ENCODE data around the gene NAGA.
"Not testable (repeated sequence)": the region's sequence is repeated elsewhere in the genome, so short reads cannot be mapped to it uniquely, and the experiment has no call there.

Gene NAGA

DNA sequence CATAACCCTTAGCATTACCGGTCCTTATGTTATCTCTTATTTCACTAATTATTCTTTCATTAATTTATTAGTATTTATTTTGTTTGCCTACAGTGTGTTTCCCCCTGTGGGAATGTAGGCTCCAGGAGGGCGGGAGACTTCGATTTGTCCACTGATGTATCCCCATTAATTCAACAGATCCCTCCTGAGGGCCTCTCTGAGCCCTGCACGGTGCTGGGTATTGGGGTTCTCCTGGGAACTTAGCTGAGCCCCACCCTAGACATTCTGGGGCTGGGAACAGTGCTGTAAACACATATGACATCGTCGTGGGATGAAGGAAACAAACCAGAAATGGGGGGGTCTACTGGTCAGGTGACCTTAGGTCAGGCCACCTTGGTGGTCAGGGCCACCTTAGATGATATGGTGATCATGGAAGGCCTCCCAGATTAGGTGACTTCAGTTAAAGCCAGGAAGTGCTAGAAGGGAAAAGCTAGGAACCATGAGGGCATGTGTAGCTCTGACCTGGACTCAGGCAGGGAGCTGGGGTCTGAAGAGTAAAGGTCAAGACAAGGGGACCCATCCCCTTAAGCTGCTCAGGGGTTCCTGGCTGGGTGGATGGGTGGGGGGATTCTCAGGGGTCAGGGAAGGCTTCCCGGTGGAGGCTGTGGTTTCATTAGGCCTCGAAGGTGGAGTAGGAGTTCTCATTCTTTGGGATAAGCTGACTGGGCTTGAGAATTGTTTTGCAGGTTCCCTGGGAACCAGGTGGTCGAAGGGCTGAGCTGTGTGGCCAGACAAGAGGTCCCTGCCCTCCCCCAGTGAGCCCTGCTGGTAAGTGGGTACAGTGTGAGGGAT, 4.4 kb upstream of the NAGA start:
- DNase-seq = no peak

DNA sequence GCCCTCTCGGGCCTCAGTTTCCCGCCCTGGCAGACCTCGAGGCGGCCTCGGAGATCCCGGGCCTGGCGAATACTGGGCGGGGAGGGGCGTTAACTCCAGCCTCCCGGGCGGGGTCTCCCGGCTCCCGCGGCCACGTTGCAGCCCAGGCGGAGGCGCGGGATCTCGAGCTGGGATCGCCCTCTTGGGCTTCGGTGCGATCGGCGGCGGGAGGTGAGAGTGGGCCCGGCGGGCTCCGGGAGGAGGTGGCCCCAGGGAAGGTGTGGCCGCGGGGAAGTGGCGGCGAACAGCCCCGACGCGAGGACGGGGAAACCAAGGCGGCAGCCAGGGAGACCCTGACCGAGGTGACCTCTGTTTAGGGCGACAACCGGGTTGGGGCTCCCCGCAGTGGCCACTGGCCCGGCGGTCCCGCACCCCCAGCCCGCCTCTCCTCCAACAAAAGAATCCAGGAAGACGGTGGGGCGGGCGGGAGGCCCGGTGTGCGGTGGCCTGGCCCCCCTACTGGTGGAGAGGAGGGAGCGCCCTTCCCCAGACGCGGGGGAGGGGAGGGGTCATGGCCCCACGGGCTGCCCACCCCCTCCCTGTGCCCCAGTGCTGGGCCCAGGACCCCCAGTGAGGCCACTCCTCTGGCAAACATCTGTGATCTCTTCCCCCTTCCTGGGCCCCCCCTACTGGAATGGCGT, 3.7 kb upstream of the NAGA start, which contains the start of gene PHETA2:
TSS of gene PHETA2 (plus strand) at position 117 of the 680 bp plus-strand sequence. CDS start 3,046 bp downstream, outside the sequence.
- no peak for DNase-seq

DNA sequence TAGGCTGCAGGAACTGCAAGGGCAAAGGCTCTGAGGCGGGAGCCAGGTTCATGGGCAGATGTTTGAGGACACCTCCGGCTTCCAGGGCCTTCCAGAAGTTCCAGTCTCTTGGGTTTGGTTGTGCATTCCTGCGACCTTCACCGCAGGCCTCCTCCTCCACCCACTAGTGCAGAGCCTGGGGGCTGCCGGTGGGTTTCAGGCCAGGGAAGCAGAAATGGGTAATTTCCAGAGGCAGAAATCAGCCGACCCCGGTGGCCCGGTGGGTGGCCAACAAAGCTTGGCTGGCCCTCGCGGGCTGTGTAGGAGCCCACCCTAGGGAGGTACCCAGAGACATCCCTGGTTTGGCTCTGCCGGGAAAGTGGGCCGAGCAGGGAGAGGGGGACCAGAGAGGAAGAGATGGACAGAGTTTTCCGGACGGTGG, 3.0 kb upstream of the NAGA start:
- DNase-seq = no peak

DNA sequence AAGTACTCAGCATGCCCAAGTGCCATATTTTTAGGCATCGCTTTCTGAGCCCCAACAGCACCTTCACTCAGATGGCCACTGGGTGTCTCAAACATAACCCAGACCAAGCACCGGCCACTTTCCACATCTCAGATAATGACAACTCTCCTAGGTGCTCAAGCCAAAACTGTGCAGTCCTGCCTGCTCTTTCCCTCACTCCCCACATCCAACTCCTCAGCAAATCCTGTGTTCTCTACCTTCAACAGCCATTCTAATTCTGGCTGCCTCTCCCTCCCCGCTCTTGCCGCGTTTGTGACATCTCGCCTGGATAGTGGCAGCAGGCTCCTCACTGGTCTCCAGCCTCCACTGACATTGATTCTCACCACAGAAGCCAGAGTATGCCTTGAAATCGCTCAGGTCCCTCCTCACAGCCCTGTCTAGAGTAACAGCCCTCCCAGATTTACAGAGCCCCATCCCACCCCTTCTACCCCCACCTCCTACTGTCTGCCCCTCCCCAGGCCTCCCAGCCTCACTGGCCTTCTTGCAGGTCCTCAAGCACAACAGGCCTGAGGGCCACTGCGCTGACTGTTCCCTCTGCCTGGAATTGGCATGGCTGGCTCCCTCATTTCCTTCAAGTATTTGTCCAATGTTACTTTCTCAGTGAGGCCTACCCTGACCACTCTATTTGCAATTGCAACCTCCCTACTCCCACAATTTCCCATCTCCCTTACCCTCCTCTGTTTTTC, 2.2 kb upstream of the NAGA start:
- no peak for DNase-seq

DNA sequence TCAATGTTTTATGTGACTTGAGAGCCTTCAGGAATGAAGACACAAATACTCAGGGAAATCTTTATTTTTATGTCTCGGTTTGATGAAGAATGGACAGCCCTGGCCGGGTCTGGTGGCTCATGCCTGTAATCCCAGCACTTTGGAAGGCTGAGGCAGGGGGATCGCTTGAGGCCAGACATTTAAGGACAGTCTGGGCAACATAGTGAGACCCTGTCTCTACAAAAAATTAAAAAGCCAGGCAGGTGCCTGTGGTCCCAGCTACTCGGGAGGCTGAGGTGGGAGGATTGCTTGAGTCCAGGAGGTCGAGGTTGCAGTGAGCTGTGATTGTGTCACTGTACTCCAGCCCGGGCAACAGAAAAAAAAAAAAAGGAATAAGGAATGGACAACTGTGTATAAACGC, 896 bp upstream of the NAGA start:
- not testable (repeated sequence) for DNase-seq

DNA sequence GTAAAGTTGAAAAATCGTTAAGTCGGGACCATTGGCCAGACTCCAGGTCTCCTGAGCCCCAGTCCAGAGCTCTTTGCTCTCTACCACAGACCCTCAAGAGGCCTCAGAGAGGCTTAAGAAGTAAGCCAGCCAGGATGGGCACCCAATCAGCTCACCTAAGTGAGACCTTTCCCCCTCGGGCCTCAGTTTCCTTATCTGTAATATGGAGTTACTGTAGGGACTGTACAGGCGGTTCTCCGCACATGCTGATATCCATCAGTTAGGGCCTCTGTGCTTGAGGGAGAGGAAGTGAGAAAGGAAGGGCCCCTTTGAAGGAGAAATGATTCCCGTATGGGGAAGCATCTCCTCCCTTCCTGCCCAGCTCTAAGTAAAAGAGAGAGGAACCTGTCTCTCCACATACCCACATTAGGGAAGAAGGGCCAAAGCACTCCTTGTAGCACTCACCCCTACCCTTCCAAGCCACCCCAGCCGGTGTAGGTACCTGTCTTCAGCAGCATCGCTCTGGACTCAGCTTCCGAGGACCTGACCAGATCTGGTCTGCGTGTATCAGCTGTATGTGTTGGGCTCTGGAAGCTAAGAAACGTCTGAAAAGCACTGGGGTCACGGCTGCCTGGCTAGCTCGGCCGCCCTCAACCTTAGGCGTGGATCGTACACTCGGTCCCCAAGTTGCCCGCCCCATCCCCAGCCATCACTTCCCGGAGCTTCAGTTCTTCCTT, 653 bp downstream of the NAGA start:
- DNase-seq = no peak

DNA sequence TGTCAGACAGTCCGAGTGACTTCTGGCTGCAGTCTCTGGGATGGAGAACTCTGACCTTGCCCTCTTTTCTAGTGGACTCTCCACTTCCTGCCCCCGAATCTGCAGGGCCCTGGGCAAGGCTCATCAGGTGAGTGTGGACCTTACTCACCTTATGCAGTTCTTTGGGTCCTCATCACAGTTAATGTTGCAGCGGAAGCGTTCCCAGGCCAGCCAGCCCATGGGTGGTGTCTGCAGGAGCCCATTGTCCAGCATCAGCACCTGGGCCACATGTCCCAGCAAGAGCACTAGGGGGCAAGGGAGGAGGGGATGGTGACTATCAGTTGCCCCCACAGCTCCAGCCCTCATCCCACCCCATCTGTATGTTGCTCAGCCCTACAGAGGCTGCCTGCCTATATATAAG, 2.3 kb downstream of the NAGA start:
- no peak for DNase-seq

DNA sequence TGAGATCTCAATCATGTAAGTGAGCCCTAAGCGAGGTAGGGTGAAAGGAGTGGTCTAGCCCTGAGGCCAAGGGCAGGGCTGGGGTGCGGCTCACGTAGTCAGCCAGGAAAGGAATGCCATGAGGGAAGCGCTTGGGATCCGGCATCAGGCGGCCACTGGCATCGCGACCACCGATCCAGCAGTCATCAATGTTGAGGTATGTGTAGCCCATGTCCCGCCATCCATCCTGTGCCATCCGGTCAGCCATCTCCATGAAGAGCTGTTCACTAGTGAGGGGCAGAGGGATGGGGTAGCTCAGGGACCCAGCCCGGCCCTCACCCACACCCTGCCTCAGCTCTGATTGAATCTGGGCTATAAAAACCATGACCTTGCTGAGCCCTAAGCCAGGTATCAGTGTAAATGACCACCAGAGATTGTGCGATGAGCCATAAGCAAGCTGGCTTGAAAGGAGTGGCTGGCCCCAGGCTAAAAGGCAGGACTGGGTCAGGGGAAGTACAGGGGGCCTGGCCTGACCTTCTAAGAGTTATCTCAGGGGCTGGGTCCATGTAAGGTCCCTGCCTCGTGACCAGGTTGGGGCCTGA, 2.9 kb downstream of the NAGA start:
- DNase-seq = no peak

DNA sequence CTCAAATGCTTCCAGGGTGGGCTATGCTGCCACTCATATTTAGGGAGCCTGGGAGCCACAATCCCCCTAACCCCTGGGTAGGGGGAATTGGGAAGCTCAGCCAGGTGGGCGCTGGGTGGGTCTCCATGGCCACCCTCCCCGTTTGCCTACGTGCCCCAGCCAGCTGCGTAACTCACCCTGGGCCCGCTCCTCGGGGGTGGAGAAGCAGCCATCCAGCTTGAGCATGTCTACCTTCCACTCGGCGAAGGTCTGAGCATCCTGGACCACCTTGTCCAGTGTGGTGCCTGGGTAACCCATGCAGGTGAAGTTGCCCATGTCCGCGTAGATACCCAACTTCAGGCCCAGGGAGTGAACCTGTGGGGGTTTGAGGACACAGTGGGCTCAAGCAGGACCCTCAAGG, 3.7 kb downstream of the NAGA start:
- no peak for DNase-seq

DNA sequence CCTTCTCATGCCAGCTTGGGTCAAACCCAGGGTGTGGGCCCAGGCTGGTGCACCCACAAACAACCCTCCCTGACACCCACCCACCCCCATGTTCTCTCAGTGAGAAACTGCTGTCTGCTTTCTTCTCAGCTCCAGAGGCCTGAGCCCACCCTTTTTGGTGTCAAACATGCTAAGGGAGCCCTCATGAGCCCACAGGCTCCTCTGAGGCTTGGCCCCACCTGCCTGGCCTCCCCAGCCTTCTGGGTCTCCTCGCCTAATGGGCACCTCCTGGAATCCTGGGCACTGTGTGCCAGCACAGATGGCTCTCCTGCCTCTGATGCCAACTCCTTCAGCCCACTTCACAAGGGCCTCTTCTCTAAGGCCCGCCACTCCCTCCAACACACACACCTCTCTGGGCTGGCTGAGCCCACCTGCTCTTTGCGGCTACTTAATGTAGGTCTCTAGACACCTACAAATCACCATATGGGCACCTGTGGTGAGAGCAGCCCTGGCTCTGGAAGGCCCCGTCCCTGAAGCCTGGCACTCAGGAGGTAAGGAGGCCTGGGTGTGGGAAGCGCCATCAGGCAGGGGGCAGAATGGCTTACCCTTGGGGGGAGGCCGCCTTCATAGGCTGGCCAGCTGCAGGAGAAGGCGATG, 4.4 kb downstream of the NAGA start:
- no peak for DNase-seq

DNA sequence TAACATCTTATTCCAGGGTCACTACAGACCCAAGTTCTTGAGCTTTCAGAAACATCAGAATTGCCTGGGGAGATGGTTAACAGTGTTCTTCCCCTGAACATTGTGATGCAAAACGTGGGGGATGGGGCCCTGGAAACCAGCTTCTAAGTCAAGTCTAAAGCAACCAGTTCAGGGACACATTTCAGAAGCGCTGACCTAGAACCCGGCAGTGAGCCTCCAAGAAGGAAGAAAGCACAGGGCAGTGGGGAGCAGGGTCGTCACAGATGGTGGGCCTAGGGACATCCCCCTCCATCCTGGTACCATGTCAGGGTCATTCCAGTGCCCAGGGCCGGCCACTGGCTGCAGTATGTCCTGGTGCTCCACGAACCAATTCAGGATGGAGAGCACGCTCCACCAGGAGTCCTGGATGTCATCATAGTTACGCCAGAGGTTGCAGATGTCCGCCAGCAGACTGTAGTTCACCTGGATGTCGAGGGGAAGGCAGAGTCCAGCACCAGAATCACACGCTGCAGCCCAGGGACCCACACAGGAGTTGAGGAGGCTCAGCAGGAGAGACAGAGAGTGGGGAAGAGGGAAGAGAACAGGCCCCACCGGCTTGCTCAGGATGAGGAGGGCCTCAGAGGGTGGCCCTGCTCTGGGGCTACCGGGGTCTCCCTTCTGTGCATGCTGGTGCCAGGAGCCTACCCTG, 5.0 kb downstream of the NAGA start:
- DNase-seq = no peak

DNA sequence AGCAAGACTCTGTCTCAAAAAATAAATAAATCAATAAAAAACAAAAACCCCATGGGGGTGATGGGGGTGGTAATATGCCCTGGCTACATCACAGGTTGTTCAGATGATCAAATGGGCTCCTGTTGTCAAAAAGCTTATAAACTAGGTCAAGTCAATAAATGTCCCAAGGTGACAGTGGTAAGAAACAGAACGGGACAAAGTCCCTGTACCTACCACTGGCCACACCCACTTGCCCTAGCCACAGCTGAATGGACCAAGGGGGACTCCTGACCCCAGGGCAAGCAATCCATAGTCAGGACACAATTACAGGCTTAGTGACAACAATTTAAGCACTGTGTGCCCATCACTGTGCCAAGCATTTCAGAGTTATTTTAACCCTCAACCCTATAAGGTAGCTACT, 6.0 kb downstream of the NAGA start:
- no peak for DNase-seq

DNA sequence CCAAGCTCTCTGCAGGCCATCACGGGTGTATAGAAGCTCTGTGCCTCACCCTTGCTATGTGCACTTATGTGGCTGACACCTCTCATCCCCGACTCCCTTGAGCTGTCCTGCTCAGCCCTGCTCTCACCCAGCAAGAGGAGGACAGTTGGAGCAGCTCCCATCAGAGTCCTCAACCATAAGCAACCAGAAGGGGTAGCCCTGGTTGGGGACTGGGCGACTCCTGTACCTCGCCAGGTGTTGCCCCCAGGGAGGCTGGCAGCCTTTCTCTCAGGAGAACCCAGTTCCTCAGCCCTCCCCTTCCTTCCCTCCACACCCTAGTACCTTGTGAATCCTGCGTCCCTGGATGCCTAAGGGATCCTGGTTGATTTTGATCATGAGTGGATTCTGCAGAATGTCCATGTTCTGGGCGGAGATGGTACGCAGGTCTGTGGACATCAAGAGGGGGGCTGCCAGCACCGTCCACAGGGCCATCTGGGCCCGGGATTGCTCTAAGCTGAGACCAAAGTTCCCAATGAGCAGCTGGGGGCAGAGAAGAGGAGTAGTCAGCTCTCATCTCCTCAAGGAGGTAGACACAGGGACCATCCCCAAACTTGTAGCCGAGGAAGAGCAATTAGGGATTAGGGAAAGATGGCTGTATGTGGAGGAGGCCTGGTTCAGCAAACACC, 8.0 kb downstream of the NAGA start:
- DNase-seq = no peak

DNA sequence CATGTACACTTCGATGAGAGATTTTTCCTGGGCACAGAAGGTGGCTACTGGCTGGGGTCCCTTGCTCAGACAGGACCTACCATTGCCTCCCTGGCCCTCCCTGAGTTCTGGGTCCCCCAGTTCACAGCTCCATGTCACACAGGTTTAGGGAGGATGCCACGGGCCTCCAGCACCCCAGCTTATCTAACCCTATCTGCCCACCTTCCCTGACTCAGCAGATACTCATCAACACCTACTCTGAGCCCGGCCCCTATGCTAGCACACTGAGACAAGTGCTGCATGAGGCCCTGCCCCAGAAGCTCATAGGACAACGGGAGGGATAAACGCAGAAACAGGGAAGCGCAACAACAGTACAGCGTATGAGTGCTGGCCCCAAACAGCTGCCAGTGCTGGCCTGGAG, 9.6 kb downstream of the NAGA start:
- DNase-seq = no peak

DNA sequence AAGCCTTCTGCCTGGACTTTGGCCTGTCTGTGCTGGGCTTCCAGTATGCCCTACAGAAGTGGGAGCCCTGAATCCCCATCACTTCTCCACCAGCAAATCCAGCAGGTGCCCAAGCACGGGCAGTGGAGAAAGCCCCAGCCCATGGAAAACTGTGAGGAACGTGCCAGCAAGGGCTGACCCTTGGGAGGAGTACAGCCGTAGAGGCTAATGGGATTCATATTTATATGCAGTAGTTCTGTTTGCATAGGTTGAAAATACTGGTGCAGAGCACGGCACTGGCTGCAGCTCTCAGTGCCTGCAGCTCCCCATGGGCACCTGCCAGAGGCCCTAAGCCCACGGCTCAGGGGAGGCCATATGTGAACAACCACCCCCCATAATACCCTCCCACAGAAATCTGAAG, 10.1 kb downstream of the NAGA start:
- DNase-seq = no peak

DNA sequence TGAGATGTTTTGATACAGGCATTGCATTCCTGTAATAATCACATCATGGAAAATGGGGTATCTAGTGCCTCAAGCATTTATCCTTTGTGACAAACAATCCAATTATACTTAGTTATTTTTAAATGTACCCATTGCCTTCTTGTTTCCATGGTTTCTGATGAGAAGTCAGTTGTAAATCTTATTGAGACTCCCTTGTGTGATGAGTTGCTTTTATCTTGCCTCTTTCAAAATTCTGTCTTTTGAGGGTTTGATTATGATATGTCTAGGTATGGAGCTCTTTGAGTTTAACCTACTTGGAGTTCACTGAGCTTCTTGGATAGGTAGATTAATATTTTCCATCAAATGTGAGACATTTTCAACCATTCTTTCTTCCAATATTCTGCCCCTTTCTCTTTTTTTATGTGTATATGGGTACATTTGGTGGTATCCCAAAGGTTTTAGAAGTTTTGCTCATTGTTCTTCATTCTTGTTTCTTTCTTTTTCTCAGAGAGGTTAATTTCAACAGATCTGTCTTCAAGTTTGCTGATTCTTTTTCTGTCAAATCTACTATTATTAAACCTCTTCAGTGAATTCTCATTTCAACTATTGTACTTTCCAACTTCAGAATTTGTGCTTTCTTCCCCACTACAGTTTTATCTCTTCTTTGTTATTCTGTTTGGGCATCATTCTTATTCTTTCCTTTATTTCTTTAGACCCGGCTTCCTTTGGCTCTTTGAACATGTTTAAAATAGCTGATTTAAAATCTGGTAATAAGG, 13.7 kb downstream of the NAGA start:
- DNase-seq = no peak

DNA sequence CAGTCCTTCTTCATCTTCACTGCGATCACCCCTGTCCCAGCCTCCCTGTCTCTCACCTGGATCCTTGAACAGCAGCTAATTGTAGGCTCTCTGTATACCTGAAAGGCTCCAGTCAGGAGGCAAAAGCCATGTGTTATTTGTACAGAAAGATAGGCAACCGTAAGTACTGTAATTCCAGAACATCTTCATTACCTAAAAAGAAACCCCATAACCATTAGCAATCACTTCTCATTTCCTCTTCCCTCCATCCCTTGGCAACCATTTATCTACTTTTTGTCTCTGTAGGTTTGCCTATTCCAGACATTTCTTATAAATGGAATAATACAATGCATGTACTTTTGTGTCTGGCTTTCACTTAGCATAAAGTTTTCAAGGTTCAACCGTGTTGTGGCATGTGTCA, 17.8 kb downstream of the NAGA start:
- no peak for DNase-seq

DNA sequence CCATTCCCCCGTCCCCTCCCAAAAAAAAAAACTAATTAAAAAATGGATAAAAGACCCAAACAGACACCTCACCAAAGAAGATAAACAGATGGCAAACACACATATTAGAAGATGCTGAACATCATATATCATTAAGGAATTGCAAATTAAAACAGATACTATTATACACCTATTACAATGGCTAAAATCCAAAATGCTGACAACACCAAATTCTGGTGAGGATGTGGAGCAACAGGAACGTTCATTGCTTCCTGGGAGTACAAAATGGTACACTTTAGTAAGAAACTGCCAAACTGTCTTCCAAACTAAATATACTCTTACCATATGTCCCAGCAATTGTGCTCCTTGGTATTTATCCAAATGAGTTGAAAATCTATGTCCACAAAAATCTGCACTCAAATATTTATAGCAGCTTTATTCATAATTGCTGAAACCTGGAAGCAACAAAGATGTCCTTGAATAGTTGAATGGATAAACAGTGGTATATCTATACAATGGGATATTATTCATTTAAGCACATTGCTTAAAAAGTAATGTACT, 19.9 kb downstream of the NAGA start:
- DNase-seq = no peak

DNA sequence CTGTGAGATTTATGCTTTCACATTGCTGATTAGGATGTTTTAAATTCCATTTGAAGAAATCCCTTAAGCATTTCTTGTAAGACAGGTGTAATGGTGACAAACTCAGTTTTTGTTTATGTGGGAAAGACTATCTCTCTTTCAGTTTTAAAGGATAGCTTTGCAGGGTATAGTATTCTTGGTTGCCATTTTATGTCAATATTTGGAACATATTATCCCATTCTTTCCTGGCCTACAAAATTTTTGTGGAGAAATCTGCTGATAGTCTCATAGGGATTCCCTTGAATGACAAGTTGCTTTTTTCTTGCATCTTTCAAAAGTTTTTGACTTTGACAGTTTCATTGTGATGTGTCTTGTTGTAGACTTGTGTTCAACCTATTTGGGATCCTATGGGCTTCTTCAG, 28.8 kb downstream of the NAGA start:
- DNase-seq = no peak

DNA sequence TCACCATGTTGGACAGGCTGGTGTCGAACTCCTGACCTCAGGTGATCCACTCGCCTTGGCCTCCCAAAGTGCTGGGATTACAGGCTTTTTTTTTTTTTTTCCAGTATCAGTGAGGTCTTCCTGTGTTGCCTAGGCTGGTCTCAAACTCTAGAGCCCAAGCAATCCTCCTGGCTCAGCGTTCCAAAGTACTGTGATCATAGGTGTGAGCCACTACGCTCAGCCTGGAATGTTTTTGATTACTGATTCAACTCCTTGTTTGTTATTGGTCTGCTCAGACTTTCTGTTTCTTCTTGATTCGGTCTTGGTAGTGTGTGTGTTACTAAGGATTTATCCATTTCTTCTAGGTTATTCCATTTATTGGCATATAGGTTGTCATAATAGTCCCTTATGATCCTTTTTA, 31.3 kb downstream of the NAGA start:
- no peak for DNase-seq
